ENCODE data around the gene FAU. TPM values are rescaled to one million over a fixed set of nuclear protein-coding genes. Genes with fewer than 3 reads are reported as not detected.

The FAU gene
- total and polyA plus RNA-seq, 9 of the 15 experiments (the other 6 are each of a cell fraction or from before 2014, with no cell fraction given) = 433 to 1,827 (median 942) TPM

DNA sequence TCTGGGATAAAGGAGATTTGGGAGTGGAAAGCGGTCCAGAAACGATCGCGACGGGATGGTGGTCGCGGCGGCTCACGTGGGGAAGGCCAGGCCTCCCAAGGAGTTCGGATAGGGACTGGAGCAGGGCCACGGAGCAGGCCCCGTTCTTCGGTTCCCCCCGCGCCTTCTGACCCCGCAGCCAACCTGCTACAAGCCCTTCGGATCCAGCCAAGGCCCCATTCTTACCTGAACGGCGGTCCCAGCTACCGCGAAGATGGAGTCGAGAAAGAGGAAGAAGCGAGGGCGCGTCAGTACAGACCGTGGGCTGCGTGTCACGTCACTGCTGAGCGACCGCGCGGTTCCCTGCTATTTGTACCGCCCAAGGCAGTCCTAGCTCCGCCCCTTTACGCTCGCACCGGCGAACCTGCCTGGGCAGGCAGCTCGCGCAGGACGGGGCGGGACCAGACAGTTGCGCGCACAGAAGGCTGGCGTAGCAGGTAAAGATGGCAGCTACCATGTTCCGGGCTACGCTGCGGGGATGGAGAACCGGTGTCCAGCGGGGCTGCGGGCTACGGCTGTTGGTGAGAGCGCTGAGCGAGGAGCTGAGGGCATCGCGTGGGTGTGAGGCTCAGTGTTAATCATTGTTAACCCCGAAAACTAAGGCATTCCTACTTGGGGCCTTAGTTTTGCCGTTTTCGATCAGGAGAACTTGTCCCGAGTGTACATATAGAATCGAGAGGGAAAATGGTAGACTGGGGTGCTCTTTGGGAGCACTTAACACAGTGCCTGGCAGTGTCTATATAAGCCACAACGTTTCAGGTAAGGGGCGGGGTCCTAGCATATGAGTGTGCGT lies at the start of gene FAU, which contains the start of gene MRPL49 (continued):
- no peak; the same call in none of the 2 replicates for TF ChIP-seq TCF3 (CRISPR knock-in tag; IDR thresholded peaks at IDR 0.05)
- TF ChIP-seq, protein P1, sequence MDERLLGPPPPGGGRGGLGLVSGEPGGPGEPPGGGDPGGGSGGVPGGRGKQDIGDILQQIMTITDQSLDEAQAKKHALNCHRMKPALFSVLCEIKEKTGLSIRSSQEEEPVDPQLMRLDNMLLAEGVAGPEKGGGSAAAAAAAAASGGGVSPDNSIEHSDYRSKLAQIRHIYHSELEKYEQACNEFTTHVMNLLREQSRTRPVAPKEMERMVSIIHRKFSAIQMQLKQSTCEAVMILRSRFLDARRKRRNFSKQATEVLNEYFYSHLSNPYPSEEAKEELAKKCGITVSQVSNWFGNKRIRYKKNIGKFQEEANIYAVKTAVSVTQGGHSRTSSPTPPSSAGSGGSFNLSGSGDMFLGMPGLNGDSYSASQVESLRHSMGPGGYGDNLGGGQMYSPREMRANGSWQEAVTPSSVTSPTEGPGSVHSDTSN (CRISPR knock-in tag; IDR thresholded peaks at IDR 0.05; ENCODE audit: low read depth) = no peak
- TF ChIP-seq, protein P1 (tag; conservative IDR thresholded peaks at IDR 0.05; ENCODE audit: low read depth) = no peak
- TF ChIP-seq POU5F1 (IDR thresholded peaks at IDR 0.05; ENCODE audit: borderline replicate concordance, low read depth, low read length, partially characterized antibody) = no peak
- TF ChIP-seq, protein P2, sequence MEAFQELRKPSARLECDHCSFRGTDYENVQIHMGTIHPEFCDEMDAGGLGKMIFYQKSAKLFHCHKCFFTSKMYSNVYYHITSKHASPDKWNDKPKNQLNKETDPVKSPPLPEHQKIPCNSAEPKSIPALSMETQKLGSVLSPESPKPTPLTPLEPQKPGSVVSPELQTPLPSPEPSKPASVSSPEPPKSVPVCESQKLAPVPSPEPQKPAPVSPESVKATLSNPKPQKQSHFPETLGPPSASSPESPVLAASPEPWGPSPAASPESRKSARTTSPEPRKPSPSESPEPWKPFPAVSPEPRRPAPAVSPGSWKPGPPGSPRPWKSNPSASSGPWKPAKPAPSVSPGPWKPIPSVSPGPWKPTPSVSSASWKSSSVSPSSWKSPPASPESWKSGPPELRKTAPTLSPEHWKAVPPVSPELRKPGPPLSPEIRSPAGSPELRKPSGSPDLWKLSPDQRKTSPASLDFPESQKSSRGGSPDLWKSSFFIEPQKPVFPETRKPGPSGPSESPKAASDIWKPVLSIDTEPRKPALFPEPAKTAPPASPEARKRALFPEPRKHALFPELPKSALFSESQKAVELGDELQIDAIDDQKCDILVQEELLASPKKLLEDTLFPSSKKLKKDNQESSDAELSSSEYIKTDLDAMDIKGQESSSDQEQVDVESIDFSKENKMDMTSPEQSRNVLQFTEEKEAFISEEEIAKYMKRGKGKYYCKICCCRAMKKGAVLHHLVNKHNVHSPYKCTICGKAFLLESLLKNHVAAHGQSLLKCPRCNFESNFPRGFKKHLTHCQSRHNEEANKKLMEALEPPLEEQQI (IDR thresholded peaks at IDR 0.05) = no peak
- no peak for TF ChIP-seq COPS2 (conservative IDR thresholded peaks at IDR 0.05)
- TF ChIP-seq ESRRA (IDR thresholded peaks at IDR 0.05; ENCODE audit: borderline replicate concordance, low read depth) = peak; percentile 56; the same call in 1 of the 2 replicates
- TF ChIP-seq U2AF1 (optimal IDR thresholded peaks at IDR 0.05; ENCODE audit: low read depth, low read length) = no peak
- TF ChIP-seq, protein P3, sequence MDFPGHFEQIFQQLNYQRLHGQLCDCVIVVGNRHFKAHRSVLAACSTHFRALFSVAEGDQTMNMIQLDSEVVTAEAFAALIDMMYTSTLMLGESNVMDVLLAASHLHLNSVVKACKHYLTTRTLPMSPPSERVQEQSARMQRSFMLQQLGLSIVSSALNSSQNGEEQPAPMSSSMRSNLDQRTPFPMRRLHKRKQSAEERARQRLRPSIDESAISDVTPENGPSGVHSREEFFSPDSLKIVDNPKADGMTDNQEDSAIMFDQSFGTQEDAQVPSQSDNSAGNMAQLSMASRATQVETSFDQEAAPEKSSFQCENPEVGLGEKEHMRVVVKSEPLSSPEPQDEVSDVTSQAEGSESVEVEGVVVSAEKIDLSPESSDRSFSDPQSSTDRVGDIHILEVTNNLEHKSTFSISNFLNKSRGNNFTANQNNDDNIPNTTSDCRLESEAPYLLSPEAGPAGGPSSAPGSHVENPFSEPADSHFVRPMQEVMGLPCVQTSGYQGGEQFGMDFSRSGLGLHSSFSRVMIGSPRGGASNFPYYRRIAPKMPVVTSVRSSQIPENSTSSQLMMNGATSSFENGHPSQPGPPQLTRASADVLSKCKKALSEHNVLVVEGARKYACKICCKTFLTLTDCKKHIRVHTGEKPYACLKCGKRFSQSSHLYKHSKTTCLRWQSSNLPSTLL (IDR thresholded peaks at IDR 0.05) = no peak
- peak; percentile 12; the same call in 1 of the 2 replicates for TF ChIP-seq RNF2 (IDR thresholded peaks at IDR 0.05)
- no peak for TF ChIP-seq NR4A1 (CRISPR knock-in tag; IDR thresholded peaks at IDR 0.05)
- TF ChIP-seq NR4A1 (tag; IDR thresholded peaks at IDR 0.05) = no peak
- TF ChIP-seq ZKSCAN3 (CRISPR knock-in tag; IDR thresholded peaks at IDR 0.05) = no peak
- 0 out of 2 replicates have a peak, but pooled peaks have one; percentile 50 for TF ChIP-seq RHOXF2B (CRISPR knock-in tag; conservative IDR thresholded peaks at IDR 0.05)
- no peak for TF ChIP-seq ZNF143 (CRISPR knock-in tag; IDR thresholded peaks at IDR 0.05)
- TF ChIP-seq, protein P4, sequence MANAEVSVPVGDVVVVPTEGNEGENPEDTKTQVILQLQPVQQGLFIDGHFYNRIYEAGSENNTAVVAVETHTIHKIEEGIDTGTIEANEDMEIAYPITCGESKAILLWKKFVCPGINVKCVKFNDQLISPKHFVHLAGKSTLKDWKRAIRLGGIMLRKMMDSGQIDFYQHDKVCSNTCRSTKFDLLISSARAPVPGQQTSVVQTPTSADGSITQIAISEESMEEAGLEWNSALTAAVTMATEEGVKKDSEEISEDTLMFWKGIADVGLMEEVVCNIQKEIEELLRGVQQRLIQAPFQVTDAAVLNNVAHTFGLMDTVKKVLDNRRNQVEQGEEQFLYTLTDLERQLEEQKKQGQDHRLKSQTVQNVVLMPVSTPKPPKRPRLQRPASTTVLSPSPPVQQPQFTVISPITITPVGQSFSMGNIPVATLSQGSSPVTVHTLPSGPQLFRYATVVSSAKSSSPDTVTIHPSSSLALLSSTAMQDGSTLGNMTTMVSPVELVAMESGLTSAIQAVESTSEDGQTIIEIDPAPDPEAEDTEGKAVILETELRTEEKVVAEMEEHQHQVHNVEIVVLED (CRISPR knock-in tag; IDR thresholded peaks at IDR 0.05) = peak; percentile 93
- TF ChIP-seq, protein P5, sequence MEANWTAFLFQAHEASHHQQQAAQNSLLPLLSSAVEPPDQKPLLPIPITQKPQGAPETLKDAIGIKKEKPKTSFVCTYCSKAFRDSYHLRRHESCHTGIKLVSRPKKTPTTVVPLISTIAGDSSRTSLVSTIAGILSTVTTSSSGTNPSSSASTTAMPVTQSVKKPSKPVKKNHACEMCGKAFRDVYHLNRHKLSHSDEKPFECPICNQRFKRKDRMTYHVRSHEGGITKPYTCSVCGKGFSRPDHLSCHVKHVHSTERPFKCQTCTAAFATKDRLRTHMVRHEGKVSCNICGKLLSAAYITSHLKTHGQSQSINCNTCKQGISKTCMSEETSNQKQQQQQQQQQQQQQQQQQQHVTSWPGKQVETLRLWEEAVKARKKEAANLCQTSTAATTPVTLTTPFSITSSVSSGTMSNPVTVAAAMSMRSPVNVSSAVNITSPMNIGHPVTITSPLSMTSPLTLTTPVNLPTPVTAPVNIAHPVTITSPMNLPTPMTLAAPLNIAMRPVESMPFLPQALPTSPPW (CRISPR knock-in tag; IDR thresholded peaks at IDR 0.05) = no peak
- TF ChIP-seq ZFPM2 (CRISPR knock-in tag; IDR thresholded peaks at IDR 0.05) = no peak
